ENCODE measurements around the gene ASPN.

The ASPN gene

DNA sequence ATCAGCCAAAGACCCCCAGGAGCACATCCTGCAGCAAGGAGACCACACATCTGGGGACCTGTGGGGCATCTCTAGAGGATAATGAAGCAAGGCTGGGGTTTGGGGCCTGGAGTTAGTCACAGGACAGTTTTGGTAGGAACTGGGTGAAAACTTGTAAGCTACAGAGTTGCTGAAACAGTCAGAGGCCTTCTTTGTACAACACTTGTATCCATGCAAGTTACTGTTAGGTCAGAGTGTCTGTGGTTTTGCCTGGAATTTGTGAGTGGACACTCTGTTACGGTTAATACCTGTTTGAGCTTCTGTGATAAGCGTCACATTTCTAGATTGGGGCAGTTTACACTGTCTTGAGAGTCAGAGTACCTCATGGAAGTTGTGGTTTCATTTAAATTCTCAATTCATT is 22.6 kb upstream of the ASPN start:
- no peak for DNase-seq (ENCODE audit: low read depth)

GRCh38 chr9:92503156-92503555 is 20.9 kb upstream of the ASPN start:
- no peak for DNase-seq (ENCODE audit: low read depth)

DNA sequence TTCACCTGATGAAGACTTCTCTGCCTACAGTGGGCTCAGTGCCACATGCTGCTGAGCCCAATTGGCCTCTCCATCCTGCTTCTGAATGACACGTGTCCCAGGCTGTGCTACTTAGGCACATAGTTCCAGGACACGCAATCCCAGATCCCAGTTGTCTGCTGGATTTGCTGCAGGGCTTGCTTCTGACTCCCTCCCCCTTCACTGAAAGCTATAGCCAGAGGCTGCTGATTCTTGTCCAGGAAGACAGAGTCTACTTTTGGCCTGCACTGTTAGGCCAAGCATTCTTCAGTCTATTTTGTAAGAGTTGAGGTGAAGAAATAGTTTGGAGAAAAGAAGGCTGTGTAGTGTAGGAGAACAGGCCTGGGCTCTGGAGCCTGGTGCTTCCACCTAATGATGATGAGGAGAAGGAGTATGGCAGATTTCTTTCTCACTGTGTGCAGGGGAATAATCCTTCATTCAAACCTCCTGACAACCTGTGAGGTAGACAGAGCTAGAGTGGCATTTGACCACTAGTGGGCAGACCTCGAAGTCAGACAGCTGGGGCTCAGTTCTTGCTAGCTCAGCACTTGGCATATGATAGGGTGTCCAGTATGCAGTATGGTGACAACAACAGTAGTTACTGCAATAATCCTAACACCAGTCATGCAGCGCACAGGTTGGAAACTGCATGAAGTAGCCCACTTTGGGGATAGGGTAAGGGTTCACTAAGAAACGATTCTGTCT is 19.5 kb upstream of the ASPN start:
- no peak for DNase-seq (ENCODE audit: low read depth)

DNA sequence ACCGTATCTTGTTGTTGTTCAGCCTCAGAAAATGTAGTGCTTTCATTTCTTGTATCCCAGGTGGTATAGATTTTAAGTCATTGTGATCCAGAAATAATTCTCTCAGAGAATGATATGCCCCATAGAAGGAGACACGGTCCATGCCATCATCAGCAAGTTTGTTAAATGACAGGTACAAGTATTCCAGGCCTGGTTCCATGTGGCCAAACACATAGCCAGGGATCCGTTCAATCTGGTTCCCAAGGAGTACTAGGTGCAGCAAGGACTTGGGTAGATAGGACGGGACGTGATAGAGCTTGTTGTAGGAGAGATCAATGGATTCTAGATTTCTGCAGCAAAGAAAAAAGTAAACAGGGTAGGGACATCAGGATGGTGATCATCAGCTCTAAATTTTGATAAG is 18.4 kb upstream of the ASPN start:
- no peak for DNase-seq (ENCODE audit: low read depth)

- DNase-seq (ENCODE audit: low read depth), result no peak
Observed at GRCh38 chr9:92499701-92500100, 17.4 kb upstream of the ASPN start.

DNA sequence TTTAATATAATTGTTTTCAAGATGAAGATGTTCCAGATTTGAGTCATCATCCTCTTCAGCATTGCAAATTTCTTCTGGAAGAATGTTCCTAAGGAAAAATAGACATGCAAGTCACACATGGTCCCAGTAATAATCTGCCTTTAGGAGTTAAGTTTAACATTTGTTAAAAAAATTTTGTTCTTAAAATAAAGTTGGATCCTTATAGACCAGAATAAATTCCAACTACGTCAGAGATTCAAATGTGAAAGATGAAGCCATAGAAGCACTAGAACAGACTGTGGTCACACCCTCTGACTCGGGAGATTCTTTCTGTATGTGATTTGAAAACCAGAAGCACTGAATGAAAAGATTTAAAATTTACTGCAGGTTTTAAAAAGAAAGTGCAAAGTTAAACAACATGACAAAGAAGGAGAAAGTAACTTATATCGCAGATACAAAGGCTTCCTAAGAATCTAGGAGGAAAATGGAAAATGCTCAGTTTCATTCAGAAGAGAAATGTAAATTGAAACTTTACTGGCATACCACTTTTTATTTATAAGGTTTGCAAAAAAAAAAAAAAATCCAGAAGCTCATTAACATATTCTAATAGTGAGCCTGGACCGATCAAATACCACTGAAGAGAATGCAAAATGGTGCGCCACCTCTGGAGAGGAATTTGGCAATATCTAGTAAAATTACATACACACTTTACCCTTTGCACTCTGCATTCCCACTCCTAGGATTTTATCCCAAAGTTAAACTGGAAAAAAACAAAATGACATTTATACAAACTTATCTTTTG is 14.3 kb upstream of the ASPN start:
- DNase-seq (ENCODE audit: low read depth), result no peak

GRCh38 chr9:92494856-92495255 is 12.6 kb upstream of the ASPN start:
- DNase-seq (ENCODE audit: low read depth), result no peak

DNA sequence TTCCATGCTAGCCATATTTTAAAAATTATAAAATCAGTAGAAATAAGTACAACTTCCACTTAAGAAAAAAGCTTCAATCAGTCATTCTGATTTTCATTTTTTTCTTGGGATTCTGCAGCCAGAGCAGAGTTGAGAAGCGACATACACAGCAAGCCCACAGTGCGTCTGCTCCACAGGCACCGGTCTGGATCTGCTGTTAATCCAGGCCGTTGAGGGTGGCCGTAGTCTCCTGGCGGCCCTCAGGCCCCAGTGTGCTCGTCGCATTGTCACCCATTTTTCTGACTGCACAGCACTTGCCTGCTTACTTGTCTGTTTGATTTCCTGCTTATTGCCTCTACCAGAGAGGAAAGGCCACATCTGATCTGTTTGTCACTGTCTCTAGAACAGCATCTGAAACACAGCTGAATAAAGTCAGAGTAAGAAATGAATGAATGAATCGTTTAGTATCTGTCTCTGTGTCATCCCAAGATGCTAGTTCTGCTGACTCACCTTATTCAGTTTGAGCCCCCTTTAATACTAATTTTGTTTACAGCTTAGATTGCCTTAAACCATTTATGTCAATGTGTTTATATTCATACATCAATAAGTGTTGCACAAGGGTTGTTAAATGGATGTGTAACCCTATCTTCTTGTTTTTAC is 11.6 kb upstream of the ASPN start:
- DNase-seq (ENCODE audit: low read depth), result no peak

DNA sequence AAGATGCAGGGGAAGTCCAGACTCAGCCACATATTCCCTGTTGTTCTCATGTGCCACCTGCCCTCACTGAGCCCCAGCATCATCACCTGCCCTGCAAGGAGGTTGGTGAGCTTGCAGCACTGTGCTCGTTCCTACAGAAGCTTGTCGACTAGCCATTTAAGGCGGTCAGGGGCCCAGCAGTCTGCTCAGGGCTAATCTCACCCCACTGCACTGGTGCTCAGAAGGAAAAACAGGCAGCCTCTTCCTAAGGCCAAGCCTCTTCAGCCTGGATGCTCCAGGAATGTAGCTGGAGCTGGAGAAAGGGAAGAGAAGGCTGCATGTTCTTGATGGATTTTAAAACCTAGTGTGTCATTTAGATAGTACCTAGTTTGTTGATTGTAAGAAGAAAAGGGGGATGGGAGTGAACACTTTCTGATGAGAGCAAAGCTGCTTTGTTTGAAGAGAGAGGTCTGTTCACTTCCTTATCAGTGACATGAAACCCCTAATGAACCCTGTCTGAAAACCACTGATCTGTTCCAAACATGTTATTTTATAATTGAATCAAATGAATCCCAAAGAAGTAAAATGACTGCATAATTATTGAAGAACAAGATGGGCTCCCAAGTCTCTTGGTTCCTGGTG is 10.6 kb upstream of the ASPN start:
- no peak for DNase-seq (ENCODE audit: low read depth)

DNA sequence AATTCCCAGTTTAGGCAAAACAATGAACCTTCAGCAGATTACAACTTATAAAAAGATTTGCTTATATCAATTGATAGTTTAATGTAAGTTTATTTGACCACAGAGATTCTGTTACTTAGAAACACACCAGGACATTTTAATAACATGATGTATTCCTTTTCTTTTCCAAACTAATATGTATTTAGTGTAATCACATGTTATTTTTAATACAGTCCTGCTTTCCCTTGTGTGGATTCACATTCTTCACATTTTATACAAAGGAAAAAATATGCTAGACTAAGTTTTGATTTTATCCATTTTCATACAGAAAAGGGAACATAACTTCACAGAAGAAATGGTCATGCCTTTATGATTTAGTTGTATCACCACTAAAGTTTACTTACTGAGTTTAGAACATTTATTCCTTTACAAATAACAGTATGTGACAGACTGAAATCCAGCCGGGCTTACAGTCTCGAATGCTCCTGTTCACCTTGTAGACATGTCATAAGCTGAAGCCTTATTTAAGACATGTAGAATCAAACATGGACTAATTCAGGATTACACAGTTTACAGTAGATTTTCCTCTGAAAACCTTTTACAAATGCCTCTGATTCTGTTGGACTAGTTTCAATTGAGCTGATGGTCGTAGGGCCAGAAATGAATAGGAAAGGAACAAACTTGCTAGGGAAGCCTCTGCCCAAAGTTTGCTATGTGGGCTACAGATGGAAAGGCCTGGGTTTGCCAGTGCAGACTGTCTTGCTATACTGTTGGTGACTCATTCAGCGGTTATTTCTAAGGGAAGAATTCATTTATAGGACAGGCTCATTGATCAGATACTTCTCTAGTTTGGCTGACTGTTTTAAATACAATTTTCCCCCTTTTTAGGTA is 6.6 kb upstream of the ASPN start:
- no peak for DNase-seq (ENCODE audit: low read depth)

GRCh38 chr9:92486371-92486770 is 4.1 kb upstream of the ASPN start:
- no peak for DNase-seq (ENCODE audit: low read depth)

- DNase-seq (ENCODE audit: low read depth), result no peak
Observed at GRCh38 chr9:92484563-92484962, 2.3 kb upstream of the ASPN start.

- DNase-seq (ENCODE audit: low read depth), result no peak
Observed at GRCh38 chr9:92483627-92484545, 1.6 kb upstream of the ASPN start.

DNA sequence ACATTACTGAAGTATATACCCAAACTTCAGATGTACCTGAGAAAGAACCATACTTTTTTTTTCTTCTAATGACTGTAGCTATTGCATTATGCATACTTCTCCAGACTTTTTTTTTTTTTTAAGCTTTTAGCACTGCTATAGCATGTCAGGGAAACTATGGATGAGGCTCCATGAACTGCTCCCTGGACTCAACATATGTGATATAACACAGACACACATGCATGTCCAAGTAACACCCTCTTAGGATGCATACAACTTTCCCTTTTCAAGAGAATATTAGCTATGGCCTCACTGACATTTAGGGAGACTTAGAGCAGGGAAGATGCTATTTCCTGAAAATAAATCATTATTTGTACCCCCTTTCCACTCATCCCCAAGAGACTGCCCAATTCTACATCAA is 499 bp upstream of the ASPN start:
- DNase-seq (ENCODE audit: low read depth), result no peak

DNA sequence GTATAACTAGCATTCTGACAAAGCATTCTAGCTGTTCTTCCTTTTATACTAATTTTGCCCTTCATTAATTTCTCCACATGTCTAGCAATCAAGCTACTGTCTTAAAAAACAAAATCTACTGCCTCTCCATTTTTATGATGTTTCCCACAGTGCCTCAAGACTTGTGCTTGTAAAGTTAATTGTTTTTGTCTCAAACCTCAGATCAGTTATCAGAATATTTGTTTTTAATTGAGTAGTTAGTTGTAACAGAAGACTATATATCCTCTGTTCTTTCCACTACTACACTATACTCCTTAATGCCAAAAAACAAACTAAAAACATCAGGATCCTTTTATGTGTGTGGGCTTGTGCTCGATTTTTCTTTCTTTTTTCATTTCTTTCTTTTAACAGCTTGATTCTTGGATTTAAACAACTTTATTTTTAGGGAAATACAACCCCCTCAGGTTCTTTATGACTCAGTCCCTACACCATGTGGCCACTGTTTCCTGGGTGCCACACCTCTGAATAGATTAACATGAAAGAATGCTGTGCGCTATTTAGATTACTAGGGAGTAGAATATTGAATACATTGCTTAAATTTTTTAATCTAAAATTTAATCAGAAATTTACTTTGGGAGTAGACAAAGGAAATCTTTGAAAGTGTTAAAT is 1.2 kb downstream of the ASPN start:
- DNase-seq (ENCODE audit: low read depth), result no peak

DNA sequence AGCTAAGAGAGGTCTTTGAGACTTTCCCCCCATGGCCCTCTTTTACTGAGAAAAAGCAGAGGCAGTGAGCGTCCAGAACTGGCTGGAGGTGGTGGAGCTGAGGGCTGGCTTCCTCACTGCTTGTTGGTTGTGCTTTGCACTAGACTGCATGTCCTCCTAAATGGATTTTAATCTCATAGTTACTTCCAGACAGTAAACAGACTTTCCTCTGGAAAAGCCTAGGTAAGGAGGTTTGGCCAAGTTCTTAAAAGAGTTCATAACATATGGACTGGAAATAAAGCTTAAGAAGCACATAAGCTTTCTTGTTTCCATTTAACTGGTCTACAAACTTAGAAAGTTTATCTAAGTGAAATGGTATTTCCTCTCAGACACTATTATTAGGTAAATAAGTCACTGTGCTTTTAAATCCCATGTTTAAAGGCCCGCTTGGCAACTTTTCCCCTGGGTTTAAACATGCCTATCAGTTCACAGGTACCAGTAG is 2.0 kb downstream of the ASPN start:
- DNase-seq (ENCODE audit: low read depth), result no peak

GRCh38 chr9:92479346-92479745 is 3.0 kb downstream of the ASPN start:
- DNase-seq (ENCODE audit: low read depth), result no peak

DNA sequence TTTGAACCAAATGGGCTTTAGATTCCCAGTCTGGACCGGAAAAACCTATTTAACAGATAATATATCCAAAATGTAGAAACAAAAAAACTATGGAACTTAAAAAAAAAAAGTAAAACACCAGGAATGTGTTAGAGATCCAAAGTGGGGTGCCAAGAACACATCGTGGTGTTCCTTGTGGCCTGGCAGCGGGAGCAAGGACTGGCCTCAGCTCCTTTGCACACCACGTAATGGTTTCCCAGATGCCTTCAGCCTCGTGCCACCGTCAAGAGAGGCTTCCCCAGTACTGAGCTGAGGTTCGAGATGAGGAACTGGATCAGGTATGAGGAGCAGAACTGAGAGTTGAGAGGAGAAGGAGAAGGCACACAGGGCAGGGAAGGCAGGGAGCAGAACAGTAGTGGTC is 3.5 kb downstream of the ASPN start:
- DNase-seq (ENCODE audit: low read depth), result no peak

DNA sequence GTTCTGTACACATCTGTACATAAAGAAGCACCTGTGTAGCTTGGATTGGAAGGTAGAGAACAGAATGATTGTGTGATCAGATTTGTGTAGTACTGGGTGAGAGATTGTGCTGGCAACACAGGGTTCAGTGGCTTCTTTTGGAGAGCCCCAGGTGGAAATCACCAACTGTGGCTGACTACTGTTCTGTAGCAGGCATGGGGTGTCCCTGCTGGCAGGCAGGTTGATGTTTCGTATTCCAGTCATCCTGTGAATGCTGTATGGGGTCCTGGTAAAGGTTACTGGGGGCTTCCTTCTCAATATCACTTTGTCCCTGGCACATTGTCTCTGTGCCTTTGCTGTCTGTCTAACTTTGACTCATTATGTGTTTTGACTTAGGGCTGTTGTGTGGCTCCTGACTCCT is 5.3 kb downstream of the ASPN start:
- no peak for DNase-seq (ENCODE audit: low read depth)

GRCh38 chr9:92474587-92474986 is 7.7 kb downstream of the ASPN start:
- DNase-seq (ENCODE audit: low read depth), result no peak
